Astrocyte of the spinal cord (primary cell): ENCODE measurements around the gene UMAD1.
A peak's percentile ranks its signal among the peaks of the same experiment; 100 is the strongest.

Source experiments
- DNase-seq: peaks from one replicate; pipeline ENCODE4 v3.0.0; 2011; ENCODE audit warnings: low read depth, low spot score
- H3K4me3 ChIP-seq: 2 replicates; pipeline ENCODE4 v1.5.1; 2011; ENCODE audit warnings: low read depth, mild to moderate bottlenecking, low read length, moderate library complexity
- CTCF ChIP-seq: IDR thresholded peaks from 2 replicates; pipeline ENCODE4 v1.5.1; 2012; ENCODE audit warnings: low read depth, mild to moderate bottlenecking, low read length, inconsistent platforms
- in situ Hi-C: cut with HindIII; loops from 2 replicates; pipeline ENCODE4 v1.10.0; 2017; ENCODE audit warnings: low sequenced_read_pairs

Gene UMAD1

GRCh38 chr7:7769710-7770627 lies 129.4 kb downstream of the UMAD1 start:
- peak; percentile 34 for DNase-seq
- H3K4me3 ChIP-seq = no peak overlapping the region
- no peak for TF ChIP-seq CTCF
- in situ Hi-C loops = no loop called here

GRCh38 chr7:7771452-7771851 lies 130.9 kb downstream of the UMAD1 start:
- in situ Hi-C loops = no loop called here
- no peak for TF ChIP-seq CTCF
- no peak for DNase-seq
- H3K4me3 ChIP-seq = no peak overlapping the region

DNA sequence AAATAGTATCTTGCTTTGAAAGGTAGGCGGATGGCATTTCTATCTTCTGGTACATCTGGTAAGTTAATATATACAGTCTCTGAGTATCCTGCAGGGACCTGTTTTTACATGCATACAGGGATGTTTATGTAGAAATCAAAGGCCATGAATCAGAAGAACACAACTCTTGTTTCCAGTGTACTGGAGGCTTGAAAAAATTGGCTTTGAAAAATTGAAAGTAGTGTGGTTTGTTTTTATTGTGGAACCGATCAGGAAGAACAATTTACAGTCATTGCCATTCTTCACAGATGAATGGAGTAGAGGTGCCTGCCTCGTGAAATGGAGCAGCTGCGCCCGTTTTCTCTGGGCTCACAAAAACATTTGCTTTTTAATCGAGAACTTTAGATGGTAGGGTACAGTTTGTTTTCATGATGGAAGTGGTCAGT lies 131.9 kb downstream of the UMAD1 start:
- TF ChIP-seq CTCF = no peak
- in situ Hi-C loops = no loop called here
- peak; percentile 66 for DNase-seq
- peak overlapping the region; percentile 16 for H3K4me3 ChIP-seq

DNA sequence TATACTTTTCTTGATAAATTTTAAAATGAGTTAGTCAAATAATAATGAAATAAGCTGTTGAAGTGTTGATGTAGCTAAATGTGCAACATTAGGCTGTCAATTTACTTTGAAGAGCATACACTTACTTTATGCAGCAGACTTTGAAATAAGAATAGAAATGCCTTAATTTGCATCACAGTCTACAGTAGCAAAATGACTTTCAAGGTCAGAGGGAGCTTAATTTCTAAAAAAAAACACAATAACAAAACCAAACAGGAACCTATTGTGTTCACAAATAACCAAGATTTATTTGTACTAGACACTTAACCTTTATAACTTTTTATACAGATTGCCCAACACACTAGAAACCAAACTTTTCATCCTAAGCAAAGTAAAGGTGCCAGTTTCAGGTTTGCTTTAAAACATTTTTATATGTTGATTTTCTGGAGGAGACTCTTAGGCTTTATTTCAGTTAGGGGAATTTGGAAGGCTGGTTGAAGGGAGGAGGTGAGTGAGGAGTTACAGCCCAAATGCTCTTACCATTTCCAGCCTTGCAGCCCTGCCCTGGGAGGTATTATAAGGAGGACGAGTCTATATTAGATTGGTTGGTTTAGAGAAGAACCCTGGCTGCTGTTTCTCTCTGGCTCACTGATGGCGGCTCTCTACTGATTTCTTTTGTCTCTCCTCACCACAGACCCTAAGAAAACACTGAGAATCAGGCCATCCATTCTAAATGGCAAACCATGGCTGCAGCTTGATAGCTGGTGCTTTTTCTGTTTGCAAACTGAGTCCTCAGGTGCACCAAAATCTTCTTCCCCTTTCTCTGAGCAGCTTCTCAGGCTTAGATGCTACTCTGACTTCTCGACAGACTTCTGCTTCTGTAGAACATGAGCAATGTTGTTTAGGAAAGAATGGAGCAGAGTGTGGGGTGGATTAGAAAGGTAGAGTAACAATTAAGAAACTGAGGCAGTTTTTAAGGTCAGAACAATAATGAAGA lies 133.1 kb downstream of the UMAD1 start:
- TF ChIP-seq CTCF = no peak
- no peak for DNase-seq
- no peak overlapping the region for H3K4me3 ChIP-seq
- in situ Hi-C loops = no loop called here

- TF ChIP-seq CTCF = no peak
Observed at GRCh38 chr7:7779888-7780287, 139.3 kb downstream of the UMAD1 start.

DNA sequence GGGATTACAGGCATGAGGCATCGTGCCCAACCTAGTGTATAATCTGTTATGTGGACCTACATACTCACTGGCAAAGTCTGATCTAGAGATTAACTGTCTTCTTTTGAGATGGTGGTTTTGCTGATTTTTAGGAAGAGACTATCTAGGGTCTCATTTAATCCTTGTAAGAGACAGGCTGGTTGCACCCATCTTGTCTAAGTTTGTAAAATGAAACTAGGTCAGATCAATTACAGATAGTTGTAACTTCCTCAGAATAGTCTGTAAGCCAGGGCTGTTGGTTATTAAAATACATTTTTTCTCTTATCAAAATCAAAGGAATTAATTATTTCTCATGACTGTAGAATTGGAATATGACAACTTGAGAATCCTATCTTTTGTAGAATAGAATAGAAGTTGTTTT lies 142.4 kb downstream of the UMAD1 start:
- DNase-seq = no peak
- in situ Hi-C loops = no loop called here
- no peak overlapping the region for H3K4me3 ChIP-seq
- TF ChIP-seq CTCF = no peak

More at GRCh38 chr7:7779888-7780287, 139.3 kb downstream of the UMAD1 start:
- in situ Hi-C loops = no loop called here
- no peak overlapping the region for H3K4me3 ChIP-seq
- no peak for DNase-seq
